MCF 10A (cell line): ENCODE data around the gene DYNLT4. TPM values are rescaled to one million over a fixed set of nuclear protein-coding genes. Genes with fewer than 3 reads are reported as not detected.
A peak's percentile ranks its signal among the peaks of the same experiment; 100 is the strongest.

Experiments used
- BruUV-seq: library from RNA; stranded (reverse); fragments of 400-500 nt; replicated peaks from 2 replicates; lab custom pipeline; 2021; lab: Mats Ljungman, UMichigan
- CTCF ChIA-PET: fragments of 300-600 bp; sonication (Branson Sonifier 250); formaldehyde crosslinking; extraction: SDS; loops from one replicate; lab custom pipeline; 2021; ENCODE audit warnings: antibody characterized with exemption, inconsistent platforms; lab: Yijun Ruan, JAX
- POLR2A ChIA-PET: fragments of 300-600, 350-650 bp; sonication (Branson Sonifier 250); formaldehyde crosslinking; extraction: SDS; loops from one replicate; lab custom pipeline; 2020; ENCODE audit warnings: antibody characterized with exemption, inconsistent platforms; lab: Yijun Ruan, JAX
- DNase-seq: peaks from one replicate; pipeline ENCODE4 v3.0.0-alpha.2; 2018; ENCODE audit not compliant: unreplicated experiment
- H3K27ac Mint-ChIP-seq: one replicate; pipeline ENCODE4 v1.8.0; 2022; ENCODE audit warnings: mild to moderate bottlenecking, low read depth, mixed read lengths; ENCODE audit not compliant: unreplicated experiment
- H3K27me3 Mint-ChIP-seq: one replicate; pipeline ENCODE4 v1.8.0; 2022; ENCODE audit warnings: mixed read lengths; ENCODE audit not compliant: insufficient read depth, unreplicated experiment
- H3K36me3 Mint-ChIP-seq: one replicate; pipeline ENCODE4 v1.8.0; 2022; ENCODE audit warnings: mild to moderate bottlenecking, moderate library complexity, mixed read lengths; ENCODE audit not compliant: insufficient read depth, unreplicated experiment
- H3K4me1 Mint-ChIP-seq: one replicate; pipeline ENCODE4 v1.8.0; 2022; ENCODE audit warnings: mixed read lengths; ENCODE audit not compliant: insufficient read depth, unreplicated experiment
- H3K4me3 Mint-ChIP-seq: one replicate; pipeline ENCODE4 v1.8.0; 2022; ENCODE audit warnings: mild to moderate bottlenecking, moderate library complexity, mixed read lengths; ENCODE audit not compliant: unreplicated experiment
- H3K9me3 Mint-ChIP-seq: one replicate; pipeline ENCODE4 v1.8.0; 2022; ENCODE audit warnings: mixed read lengths; ENCODE audit not compliant: unreplicated experiment
- CTCF ChIP-seq: fragments of 200-600 bp; IDR thresholded peaks from one replicate; pipeline ENCODE4 v1.8.0; 2022; ENCODE audit warnings: antibody characterized with exemption, mild to moderate bottlenecking; ENCODE audit not compliant: unreplicated experiment
- intact Hi-C: fragments of 100-400 bp; cut with micrococcal nuclease; formaldehyde crosslinking; loops from 2 replicates; pipeline ENCODE4 v1.14.1; 2022
- total RNA-seq: library from RNA; stranded (reverse); gene quantifications from 2 replicates; pipeline ENCODE4 v1.2.3, GENCODE V29; 2022

DYNLT4 gene
- total RNA-seq, 1 experiment from 2014 or later = not detected

GRCh38 chr1:44786841-44787426 lies 20.2 kb downstream of the DYNLT4 start:
- Mint-ChIP-seq H3K36me3 (peaks cover 10% of the 10 kb centered on the region), H3K27me3 (no peaks in the 10 kb centered on the region), H3K4me1 (peaks cover 7% of the 10 kb centered on the region), H3K27ac (peak overlapping the region; percentile 46), H3K9me3 (no peaks in the 10 kb centered on the region), H3K4me3 (no peak overlapping the region)
- CTCF ChIA-PET = interaction anchor here (1.4 kb wide), 1 partner anchor 9 kb away, joined by 3 read pairs; no protein-coding TSS in a partner anchor
- DNase-seq = no peak
- BruUV-seq = no TSS peak
- no peak for TF ChIP-seq CTCF
- POLR2A ChIA-PET = interaction anchor here (0.7 kb wide), 1 partner anchor 9 kb away, joined by 3 read pairs; no protein-coding TSS in a partner anchor
- intact Hi-C loops = loop anchor here (1.0 kb wide), 1 partner anchor 32 kb away; no protein-coding TSS in a partner anchor

DNA sequence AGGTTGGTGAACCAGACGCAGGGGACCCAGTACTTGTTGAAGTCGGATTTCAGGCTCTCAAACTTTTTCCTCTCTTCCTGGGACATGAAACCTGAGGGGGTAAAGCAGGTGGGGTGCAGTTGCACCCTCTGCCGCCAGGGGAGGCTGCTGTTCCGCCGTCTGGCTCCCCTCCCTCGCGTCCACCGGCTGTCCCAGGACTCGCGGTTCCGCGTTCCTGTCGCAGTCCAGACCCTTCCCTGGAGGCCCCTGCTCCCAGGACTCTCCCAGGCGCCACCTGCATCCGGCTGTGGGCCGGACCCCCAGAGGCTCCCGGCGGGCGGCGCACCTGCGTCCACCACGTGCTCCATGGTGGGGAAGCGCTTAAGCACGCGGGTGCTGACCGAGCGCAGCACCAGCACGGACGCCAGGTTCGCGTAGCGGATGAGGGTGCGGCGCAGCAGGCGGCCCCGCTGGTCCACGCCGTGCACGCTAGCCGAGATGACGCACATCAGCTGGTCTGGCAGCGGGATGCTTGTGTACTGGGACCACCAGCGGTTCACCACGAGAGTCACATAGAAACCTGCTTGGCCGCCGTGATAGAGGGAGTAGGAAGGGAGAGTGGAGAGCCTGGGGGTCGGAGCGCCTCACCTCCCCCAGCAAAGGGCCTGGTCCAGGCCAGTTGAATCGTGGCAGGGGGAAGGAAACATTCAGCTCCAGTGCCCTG lies 20.9 kb downstream of the DYNLT4 start:
- no peaks in the 10 kb centered on the region for H3K27me3 Mint-ChIP-seq
- intact Hi-C loops = loop anchor here (1.0 kb wide), 1 partner anchor 33 kb away; no protein-coding TSS in a partner anchor
- ChIA-PET POLR2A (interaction anchor here (0.7 kb wide), 1 partner anchor 9 kb away, joined by 3 read pairs; no protein-coding TSS in a partner anchor), CTCF (interaction anchor here (0.6 to 1.4 kb wide), 4 partner anchors 8 to 55 kb away, joined by 3 to 7 read pairs (median 4); no protein-coding TSS in a partner anchor)
- peak overlapping the region; percentile 46 for H3K27ac Mint-ChIP-seq
- TF ChIP-seq CTCF = peak; percentile 93
- H3K9me3 Mint-ChIP-seq = no peaks in the 10 kb centered on the region
- H3K4me3 Mint-ChIP-seq = peak overlapping the region; percentile 58
- H3K4me1 Mint-ChIP-seq = peaks cover 7% of the 10 kb centered on the region
- DNase-seq = peak; percentile 68
- H3K36me3 Mint-ChIP-seq = peaks cover 17% of the 10 kb centered on the region
- no TSS peak for BruUV-seq

DNA sequence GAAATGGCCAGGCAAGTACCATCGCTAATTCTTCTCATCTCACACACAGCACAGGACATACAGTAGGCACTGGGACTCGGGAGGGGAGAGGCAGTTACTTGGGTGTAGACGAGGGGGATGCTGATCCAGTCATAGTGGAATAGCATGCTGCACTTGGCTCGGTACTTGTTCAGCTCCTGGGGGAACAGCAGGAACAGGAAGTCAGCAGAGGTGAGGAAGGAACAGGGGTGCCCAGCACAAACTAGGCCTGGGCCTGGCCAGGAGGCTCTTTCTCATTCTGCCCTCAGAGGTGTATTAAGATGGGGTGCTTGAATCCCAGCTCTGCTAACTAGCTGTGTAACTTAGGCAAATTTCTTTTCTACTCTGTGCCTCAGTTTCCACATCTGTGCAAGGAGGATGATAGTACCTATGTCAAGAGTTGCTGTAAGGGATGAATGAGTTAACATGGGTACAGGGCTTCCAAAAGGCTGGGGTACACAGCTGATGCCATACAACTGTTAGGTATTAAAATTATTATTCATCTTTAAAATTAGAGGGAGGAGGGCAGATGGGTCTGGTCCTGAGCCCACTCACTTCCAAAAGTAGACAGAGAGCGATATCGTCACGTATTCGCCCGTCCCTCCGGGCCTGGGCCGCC lies 21.5 kb downstream of the DYNLT4 start:
- no TSS peak for BruUV-seq
- intact Hi-C loops = loop anchor here (1.0 kb wide), 1 partner anchor 34 kb away; no protein-coding TSS in a partner anchor
- CTCF ChIA-PET = interaction anchor here (0.6 to 1.1 kb wide), 3 partner anchors 8 to 54 kb away, joined by 3 to 7 read pairs (median 5); no protein-coding TSS in a partner anchor

More for the DNA sequence above, 21.5 kb downstream of the DYNLT4 start:
- TF ChIP-seq CTCF = no peak
- H3K9me3 Mint-ChIP-seq = no peaks in the 10 kb centered on the region
- H3K36me3 Mint-ChIP-seq = peaks cover 23% of the 10 kb centered on the region
- no peaks in the 10 kb centered on the region for H3K27me3 Mint-ChIP-seq
- no peak for DNase-seq
- peaks cover 7% of the 10 kb centered on the region for H3K4me1 Mint-ChIP-seq
- POLR2A ChIA-PET = interaction anchor here (1.3 kb wide), 1 partner anchor 10 kb away, joined by 3 read pairs; no protein-coding TSS in a partner anchor
- no peak overlapping the region for H3K27ac Mint-ChIP-seq
- peak overlapping the region; percentile 58 for H3K4me3 Mint-ChIP-seq
